GM12872 (cell line): ENCODE data around the gene CD63.

Experiments used
- TF ChIP-seq, protein P1 (sequence below): IDR thresholded peaks from 3 replicates; pipeline ENCODE4 v1.5.1; 2011; ENCODE audit warnings: low read depth, mild to moderate bottlenecking, low read length, moderate library complexity; ENCODE audit not compliant: insufficient read depth

Gene CD63

DNA sequence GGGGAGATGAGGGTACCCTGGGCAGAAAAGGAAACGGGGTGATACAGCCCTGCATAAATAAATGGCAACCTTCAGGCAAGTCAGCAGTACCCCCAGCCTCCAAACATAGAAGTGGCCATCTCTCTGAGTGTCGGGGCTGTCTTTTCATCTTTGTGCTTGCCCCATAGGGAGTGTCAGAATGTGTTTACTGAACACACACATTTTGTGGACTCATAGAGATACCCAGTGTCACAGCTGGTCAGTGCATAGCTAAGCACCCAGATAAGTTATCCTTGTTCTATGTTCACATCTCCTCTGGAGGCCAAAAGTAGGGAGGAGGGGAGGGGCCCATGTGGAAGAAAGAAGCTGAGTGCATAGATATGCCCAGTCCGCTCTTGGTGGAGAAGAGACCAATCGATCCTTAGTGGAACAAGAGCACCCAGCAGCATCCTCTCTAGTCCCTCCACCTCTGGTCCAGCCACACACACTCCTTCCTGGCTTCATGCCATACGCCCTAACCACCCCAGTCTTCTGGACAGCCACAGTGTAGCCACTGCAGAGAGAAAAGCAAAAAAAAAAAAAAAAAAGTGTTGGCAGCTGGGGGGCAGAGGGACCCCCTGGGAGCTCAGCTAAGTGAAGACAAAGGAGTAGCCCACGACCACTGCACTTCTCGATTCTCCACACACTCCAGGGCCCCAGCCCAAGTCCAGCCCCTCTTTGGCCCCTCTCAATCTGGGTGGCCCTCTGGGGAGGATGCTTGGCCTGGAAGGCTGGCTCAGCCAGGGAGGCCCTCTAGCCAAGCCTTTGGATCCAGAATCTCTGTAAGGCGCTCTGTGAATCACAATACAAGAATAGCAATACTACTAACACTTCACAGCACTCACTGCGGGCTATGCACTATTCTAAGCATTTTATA lies 23.7 kb downstream of the CD63 start:
- TF ChIP-seq, protein P1, sequence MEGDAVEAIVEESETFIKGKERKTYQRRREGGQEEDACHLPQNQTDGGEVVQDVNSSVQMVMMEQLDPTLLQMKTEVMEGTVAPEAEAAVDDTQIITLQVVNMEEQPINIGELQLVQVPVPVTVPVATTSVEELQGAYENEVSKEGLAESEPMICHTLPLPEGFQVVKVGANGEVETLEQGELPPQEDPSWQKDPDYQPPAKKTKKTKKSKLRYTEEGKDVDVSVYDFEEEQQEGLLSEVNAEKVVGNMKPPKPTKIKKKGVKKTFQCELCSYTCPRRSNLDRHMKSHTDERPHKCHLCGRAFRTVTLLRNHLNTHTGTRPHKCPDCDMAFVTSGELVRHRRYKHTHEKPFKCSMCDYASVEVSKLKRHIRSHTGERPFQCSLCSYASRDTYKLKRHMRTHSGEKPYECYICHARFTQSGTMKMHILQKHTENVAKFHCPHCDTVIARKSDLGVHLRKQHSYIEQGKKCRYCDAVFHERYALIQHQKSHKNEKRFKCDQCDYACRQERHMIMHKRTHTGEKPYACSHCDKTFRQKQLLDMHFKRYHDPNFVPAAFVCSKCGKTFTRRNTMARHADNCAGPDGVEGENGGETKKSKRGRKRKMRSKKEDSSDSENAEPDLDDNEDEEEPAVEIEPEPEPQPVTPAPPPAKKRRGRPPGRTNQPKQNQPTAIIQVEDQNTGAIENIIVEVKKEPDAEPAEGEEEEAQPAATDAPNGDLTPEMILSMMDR, result no peak

DNA sequence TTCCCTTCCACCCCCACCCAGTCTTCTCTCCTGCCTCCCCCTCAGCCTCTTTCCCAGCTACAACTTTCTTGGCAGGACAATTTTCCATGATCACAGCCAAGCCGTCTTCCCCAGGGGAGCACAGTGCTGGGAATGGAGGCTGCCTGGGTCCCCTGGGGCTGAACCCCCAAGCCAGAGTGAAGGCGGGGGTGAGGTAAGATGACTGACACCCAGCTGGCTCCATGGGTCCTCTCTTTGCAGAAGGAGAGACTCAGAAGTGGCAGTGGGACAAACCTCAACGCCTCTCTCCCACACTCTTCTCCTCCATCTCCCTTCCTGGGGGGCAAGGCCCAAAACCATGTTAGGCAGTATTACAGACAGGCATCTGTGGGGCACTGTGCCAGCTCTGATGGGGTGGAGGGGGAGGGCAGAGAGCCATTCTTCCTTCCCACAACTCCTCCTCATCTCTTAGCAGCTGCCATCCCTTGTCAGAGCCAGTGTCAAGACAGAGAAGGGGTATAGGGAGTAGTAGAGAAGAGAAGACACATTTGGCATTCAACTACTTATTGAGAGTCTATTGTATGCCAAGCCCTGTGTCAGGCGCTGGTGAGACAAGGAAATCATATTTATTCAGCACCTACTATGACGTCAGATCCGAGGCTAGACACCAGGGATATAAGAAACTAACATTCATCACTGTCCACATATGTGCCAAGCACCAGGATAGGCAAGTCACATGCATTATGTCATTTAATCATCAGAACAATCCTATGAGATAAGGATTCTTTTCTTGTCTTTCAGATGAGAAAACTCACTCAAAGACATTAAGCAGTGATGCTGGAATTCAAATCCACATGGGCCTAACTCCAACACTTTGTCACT lies 24.7 kb downstream of the CD63 start:
- TF ChIP-seq, protein P1, result no peak

DNA sequence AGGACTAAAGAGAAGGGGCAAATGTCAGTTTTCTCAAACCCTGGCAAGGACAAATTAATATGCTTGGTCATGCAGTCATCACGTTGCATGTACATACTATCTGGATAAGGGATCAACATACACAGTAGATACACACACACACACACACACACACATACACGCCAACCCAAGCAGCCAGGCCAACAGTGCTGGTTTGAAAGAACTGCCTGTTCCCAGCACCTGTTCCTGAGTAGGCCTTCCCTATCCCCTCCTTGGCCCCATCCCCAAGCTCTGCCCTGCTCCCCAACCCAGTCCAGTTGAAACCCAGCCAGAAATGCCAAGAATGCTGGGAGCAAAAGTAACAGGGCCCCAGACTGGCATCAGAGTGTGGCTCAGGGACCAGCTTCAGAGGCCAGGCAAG lies 25.5 kb downstream of the CD63 start:
- TF ChIP-seq, protein P1, result no peak

DNA sequence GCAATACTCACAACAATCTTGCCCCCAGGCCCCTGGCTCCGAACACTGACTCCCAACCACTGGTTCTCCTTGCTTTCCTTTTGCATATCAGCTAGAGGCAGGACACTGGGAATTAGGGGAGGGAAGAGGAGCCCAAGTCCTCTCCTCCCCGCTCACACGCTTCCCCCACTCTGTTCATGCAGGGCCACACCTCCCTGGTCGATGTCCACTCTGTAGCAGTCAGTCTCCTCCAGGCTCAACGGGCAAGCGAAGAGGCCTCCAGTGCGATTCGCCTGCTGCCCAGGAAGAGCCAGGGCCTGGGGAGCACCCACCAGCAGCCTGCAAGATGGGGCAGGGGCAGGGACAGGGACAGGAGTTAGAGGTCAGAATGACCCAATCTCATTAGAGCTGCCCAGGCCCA lies 25.9 kb downstream of the CD63 start:
- TF ChIP-seq, protein P1, result no peak

DNA sequence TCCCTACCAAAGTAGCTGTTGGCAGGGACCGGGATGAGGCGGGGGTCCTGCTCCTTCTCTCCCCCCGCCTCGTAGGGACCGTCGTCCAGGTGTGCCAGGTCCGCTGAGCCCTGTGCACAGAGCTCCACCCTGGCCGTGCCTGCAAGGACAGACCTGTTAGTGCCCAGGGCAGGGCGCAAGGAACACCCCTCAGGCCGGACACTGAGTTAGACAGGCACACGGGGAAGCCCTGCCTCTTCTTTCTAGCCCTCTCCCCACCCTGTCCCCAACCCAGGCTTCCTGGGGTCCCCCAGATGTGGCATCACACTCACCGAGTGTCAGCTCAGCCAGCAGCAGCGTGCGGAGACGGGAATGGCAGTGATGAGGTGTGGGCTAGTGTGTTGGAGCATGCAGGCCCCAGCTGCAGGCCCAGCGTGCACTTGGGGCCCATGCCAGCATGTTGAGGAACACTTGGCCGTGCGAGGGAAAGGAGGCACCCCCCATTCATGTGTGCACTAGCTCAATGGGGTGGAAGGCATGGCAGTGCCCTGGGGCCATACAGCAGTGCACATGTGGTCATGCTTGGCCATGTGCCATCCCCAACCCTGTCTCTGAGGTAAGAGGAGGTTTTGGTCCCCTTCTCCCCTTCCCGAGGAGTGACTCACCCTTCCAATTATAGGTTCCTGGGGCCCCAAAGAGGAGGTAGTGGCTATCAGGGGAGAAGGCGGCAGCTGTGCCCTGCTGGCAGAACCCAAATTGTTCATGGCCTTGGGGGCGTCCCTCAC lies 28.4 kb downstream of the CD63 start:
- TF ChIP-seq, protein P1, result no peak

DNA sequence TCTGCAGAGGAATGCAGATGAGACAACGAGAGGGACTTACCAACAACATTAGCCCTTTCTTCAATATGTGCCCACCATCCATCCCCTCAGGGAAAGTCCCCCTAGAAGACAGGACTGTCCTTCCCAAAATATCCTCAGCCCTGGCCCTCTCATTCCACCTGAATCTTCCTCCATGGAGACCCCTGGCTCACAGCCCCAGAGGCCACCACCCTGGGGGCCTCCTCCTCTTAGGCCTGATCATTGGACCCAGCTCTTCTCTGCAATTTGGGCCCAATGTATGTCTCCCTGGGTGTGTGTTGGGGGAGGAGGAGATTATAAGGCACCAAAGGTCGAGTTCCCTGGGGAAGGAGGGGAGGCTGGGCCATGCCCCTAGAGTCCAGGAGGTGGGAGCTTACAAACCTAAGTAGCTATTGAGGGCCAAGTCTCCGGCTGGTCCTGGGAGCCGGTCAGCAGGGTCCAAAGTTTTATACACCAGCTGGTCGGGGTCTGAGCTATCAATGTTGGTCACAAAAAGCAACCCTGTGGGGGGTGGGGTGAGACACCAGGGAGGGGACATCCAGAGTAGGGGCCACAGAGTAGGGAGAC lies 29.2 kb downstream of the CD63 start:
- TF ChIP-seq, protein P1, result no peak
